ENCODE measurements around the gene SKIDA1.

- no peak for TF ChIP-seq CTCF (conservative IDR thresholded peaks at IDR 0.05; ENCODE audit: low read length)
- TF ChIP-seq EZH2phosphoT487 (IDR thresholded peaks at IDR 0.05; ENCODE audit: borderline replicate concordance): no peak
Observed at GRCh38 chr10:21524526-21525366, 736 bp downstream of the SKIDA1 start.
